Karpas-422 (cell line): ENCODE data around the gene AGMO. TPM values are rescaled to one million over a fixed set of nuclear protein-coding genes. Genes with fewer than 3 reads are reported as not detected.
"Not testable (repeated sequence)": the region's sequence is repeated elsewhere in the genome, so short reads cannot be mapped to it uniquely, and the experiment has no call there.

Experiments
- DNase-seq: peaks from one replicate; pipeline ENCODE4 v3.0.0-alpha.2; 2015
- H2AFZ ChIP-seq: fragments of 200-600 bp; sonication (generic); 2 replicates; pipeline ENCODE4 v1.6.1; 2014; ENCODE audit warnings: antibody characterized with exemption, low read length, mixed read lengths
- H3K27ac ChIP-seq: fragments of 200-600 bp; sonication (generic); 2 replicates; pipeline ENCODE4 v1.5.1; 2014; ENCODE audit warnings: mild to moderate bottlenecking, low read length, moderate library complexity
- H3K27me3 ChIP-seq: fragments of 200-600 bp; sonication (generic); 2 replicates; pipeline ENCODE4 v1.6.1; 2014; ENCODE audit warnings: low read length, mixed read lengths
- H3K36me3 ChIP-seq: fragments of 200-600 bp; sonication (generic); 2 replicates; pipeline ENCODE4 v1.6.1; 2014; ENCODE audit warnings: low read length, mixed read lengths; ENCODE audit not compliant: insufficient read depth
- H3K4me1 ChIP-seq: fragments of 200-600 bp; sonication (generic); 2 replicates; pipeline ENCODE4 v1.6.1; 2014; ENCODE audit warnings: mild to moderate bottlenecking, low read length, mixed read lengths
- H3K4me2 ChIP-seq: fragments of 200-600 bp; sonication (generic); 2 replicates; pipeline ENCODE4 v1.6.1; 2014; ENCODE audit warnings: low read length, low read depth, mild to moderate bottlenecking; ENCODE audit not compliant: poor library complexity, severe bottlenecking
- H3K4me3 ChIP-seq: fragments of 200-600 bp; sonication (generic); 2 replicates; pipeline ENCODE4 v1.5.1; 2014; ENCODE audit warnings: mild to moderate bottlenecking, antibody characterized with exemption, low read length, mixed read lengths
- H3K79me2 ChIP-seq: fragments of 200-600 bp; sonication (generic); 2 replicates; pipeline ENCODE4 v1.6.1; 2014; ENCODE audit warnings: mild to moderate bottlenecking, low read length, mixed read lengths
- H3K9ac ChIP-seq: fragments of 200-600 bp; sonication (generic); 2 replicates; pipeline ENCODE4 v1.6.0; 2014; ENCODE audit warnings: low read length
- H3K9me2 ChIP-seq: fragments of 200-600 bp; sonication (generic), shearing (Covaris generic); replicated peaks from 2 replicates; pipeline ENCODE4 v1.6.0; 2014; ENCODE audit warnings: mild to moderate bottlenecking, low read length, moderate library complexity; ENCODE audit not compliant: insufficient read depth
- H3K9me3 ChIP-seq: fragments of 300-700, 200-600 bp; sonication (generic); 2 replicates; pipeline ENCODE4 v1.6.1; 2014; ENCODE audit warnings: low read length, mixed read lengths
- H4K20me1 ChIP-seq: fragments of 200-600 bp; sonication (generic); 2 replicates; pipeline ENCODE4 v1.6.1; 2014; ENCODE audit warnings: mild to moderate bottlenecking, antibody characterized with exemption, low read length, low read depth; ENCODE audit not compliant: insufficient read depth
- total RNA-seq: library from RNA; depleted of rRNA; stranded (reverse); fragments of >200 nt; shearing (Covaris generic); gene quantifications from 2 replicates; pipeline ENCODE4 v1.2.3, GENCODE V29; 2014; ENCODE audit warnings: low replicate concordance

AGMO gene
- total RNA-seq, 1 experiment from 2014 or later, result not detected

DNA sequence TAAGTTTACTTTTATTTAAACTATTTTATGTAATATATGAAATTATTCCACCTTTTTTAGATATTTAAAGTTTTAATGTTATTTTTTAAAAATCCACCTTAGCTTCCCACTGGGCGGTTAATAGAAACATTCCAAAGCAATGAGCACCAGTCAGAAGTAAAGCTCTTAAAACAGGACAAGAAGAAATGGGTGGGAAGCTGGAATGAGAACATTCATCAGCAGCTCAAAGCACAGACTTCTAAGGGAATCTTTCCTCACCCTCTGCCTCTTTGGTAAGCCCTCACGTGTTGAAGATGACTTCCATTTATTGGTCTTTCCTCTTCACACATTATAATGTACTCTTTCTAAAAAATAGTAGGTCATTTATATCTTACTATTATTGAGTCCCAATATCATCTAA is 3.1 kb downstream of the AGMO start:
- H3K4me2 ChIP-seq, result no peak overlapping the region
- H3K27ac ChIP-seq, result no peak overlapping the region
- H3K4me3 ChIP-seq, result no peak overlapping the region
- no peaks in the 10 kb centered on the region for H3K36me3 ChIP-seq
- no peak for DNase-seq
- H4K20me1 ChIP-seq, result no peaks in the 10 kb centered on the region
- 0 out of 2 replicates have a peak, but pooled peaks cover 2% of the 10 kb centered on the region for H3K9me2 ChIP-seq
- no peak overlapping the region for H3K9ac ChIP-seq
- H3K9me3 ChIP-seq, result no peaks in the 10 kb centered on the region; the same call in 1 of the 2 replicates
- no peaks in the 10 kb centered on the region for H3K79me2 ChIP-seq
- H3K27me3 ChIP-seq, result no peaks in the 10 kb centered on the region
- no peaks in the 10 kb centered on the region for H3K4me1 ChIP-seq
- no peak overlapping the region for H2AFZ ChIP-seq

DNA sequence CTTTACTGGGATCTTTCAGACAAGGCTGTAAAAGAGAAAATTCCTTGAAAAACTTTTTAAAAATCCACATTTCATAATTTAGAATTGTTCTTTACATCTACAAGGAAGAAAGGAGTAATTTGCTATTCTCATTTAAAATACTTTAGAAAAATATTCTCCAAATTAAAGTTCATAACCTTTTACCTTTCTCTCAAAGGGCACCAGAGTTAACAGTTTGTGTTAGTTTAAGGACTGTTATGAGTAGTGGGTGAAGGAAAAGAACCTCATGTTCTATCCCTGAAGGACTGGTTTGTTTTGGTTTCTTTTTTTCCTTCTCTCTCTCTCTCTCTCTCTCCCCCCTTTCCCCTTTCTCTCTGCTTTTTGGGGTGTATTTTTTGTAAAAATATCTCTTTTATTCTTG is 4.1 kb downstream of the AGMO start:
- Histone ChIP-seq H3K27me3 (no peaks in the 10 kb centered on the region), H3K9me3 (no peaks in the 10 kb centered on the region; the same call in 1 of the 2 replicates), H3K4me2 (no peak overlapping the region), H3K4me1 (no peaks in the 10 kb centered on the region), H3K4me3 (no peak overlapping the region), H3K9ac (no peak overlapping the region), H3K36me3 (no peaks in the 10 kb centered on the region), H2AFZ (no peak overlapping the region), H4K20me1 (no peaks in the 10 kb centered on the region), H3K79me2 (no peaks in the 10 kb centered on the region), H3K27ac (no peak overlapping the region), H3K9me2 (0 out of 2 replicates have a peak, but pooled peaks cover 2% of the 10 kb centered on the region)
- no peak for DNase-seq

GRCh38 chr7:15557186-15557585 is 4.6 kb downstream of the AGMO start:
- Histone ChIP-seq H3K4me2 (no peak overlapping the region), H3K27me3 (no peaks in the 10 kb centered on the region), H2AFZ (no peak overlapping the region), H3K36me3 (no peaks in the 10 kb centered on the region), H3K4me1 (no peaks in the 10 kb centered on the region), H3K9me3 (no peaks in the 10 kb centered on the region; the same call in 1 of the 2 replicates), H4K20me1 (no peaks in the 10 kb centered on the region), H3K27ac (no peak overlapping the region), H3K4me3 (no peak overlapping the region), H3K79me2 (no peaks in the 10 kb centered on the region), H3K9ac (no peak overlapping the region), H3K9me2 (0 out of 2 replicates have a peak, but pooled peaks cover 2% of the 10 kb centered on the region)
- no peak for DNase-seq

DNA sequence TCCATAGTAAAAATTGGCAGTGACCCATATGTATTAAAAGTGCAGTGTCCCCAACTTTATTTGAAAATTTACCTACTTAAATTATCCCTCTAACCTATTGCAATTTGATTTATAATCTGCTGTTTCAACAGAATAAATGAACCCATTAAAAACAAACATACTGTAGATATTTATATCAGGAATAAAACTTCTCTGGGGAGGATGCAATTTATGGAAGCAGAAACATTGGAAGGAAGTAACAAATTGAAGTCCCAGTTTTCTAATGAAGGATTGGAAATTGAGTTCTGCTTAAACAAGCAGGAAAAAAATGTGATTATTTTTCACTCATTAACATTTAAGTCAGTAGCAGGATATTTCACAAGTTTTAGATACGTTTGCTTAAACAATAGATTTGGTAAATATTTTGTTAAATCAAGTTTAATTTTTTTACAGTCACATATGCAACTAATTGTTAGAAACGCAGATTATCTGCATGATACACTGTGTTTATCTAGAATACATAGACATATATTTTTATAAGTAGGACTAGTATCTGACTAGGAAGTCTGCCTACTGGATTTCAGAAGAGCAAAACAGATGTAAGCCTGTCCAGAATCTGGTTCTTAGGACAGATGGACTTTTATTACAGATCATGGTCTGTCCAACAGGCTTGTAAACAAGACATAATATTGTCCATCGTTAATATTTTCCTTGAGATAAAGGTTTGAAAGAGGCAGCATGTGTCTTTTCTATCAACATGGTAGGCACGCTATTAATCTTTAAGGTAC is 5.3 kb downstream of the AGMO start:
- DNase-seq, result no peak
- no peak overlapping the region for H3K4me2 ChIP-seq
- no peaks in the 10 kb centered on the region for H3K4me1 ChIP-seq
- no peaks in the 10 kb centered on the region for H3K36me3 ChIP-seq
- no peaks in the 10 kb centered on the region for H3K79me2 ChIP-seq
- H4K20me1 ChIP-seq, result no peaks in the 10 kb centered on the region
- H3K27me3 ChIP-seq, result no peaks in the 10 kb centered on the region
- H3K4me3 ChIP-seq, result no peak overlapping the region
- H2AFZ ChIP-seq, result no peak overlapping the region
- H3K9me3 ChIP-seq, result no peaks in the 10 kb centered on the region; the same call in 1 of the 2 replicates
- H3K9me2 ChIP-seq, result 0 out of 2 replicates have a peak, but pooled peaks cover 2% of the 10 kb centered on the region
- H3K9ac ChIP-seq, result no peak overlapping the region
- H3K27ac ChIP-seq, result no peak overlapping the region

GRCh38 chr7:15555381-15555859 is 6.4 kb downstream of the AGMO start:
- Histone ChIP-seq H3K4me2 (no peak overlapping the region), H3K4me1 (no peaks in the 10 kb centered on the region), H3K4me3 (no peak overlapping the region), H2AFZ (no peak overlapping the region), H3K27me3 (no peaks in the 10 kb centered on the region), H3K36me3 (no peaks in the 10 kb centered on the region), H4K20me1 (no peaks in the 10 kb centered on the region), H3K9ac (no peak overlapping the region), H3K9me2 (0 out of 2 replicates have a peak, but pooled peaks cover 2% of the 10 kb centered on the region), H3K9me3 (no peaks in the 10 kb centered on the region; the same call in 1 of the 2 replicates), H3K79me2 (no peaks in the 10 kb centered on the region), H3K27ac (no peak overlapping the region)
- DNase-seq, result no peak

- H3K9me2 ChIP-seq, result no peaks in the 10 kb centered on the region
- no peaks in the 10 kb centered on the region; the same call in 1 of the 2 replicates for H3K9me3 ChIP-seq
- no peak overlapping the region for H3K4me3 ChIP-seq
- no peak for DNase-seq
- no peak overlapping the region for H3K9ac ChIP-seq
- no peaks in the 10 kb centered on the region for H3K36me3 ChIP-seq
- no peaks in the 10 kb centered on the region for H3K27me3 ChIP-seq
- H3K4me1 ChIP-seq, result no peaks in the 10 kb centered on the region
- no peak overlapping the region for H2AFZ ChIP-seq
- no peak overlapping the region for H3K27ac ChIP-seq
- no peak overlapping the region for H3K4me2 ChIP-seq
- no peaks in the 10 kb centered on the region for H4K20me1 ChIP-seq
- no peaks in the 10 kb centered on the region for H3K79me2 ChIP-seq
Measured at GRCh38 chr7:15554744-15555143, 7.1 kb downstream of the AGMO start.

GRCh38 chr7:15554081-15554480 is 7.7 kb downstream of the AGMO start:
- Histone ChIP-seq H3K36me3 (no peaks in the 10 kb centered on the region), H3K4me2 (no peak overlapping the region), H3K79me2 (no peaks in the 10 kb centered on the region), H2AFZ (no peak overlapping the region), H3K9ac (no peak overlapping the region), H3K4me3 (no peak overlapping the region), H3K9me2 (no peaks in the 10 kb centered on the region), H3K9me3 (no peaks in the 10 kb centered on the region; the same call in 1 of the 2 replicates), H4K20me1 (no peaks in the 10 kb centered on the region), H3K4me1 (no peaks in the 10 kb centered on the region), H3K27ac (no peak overlapping the region), H3K27me3 (no peaks in the 10 kb centered on the region)
- no peak for DNase-seq

DNA sequence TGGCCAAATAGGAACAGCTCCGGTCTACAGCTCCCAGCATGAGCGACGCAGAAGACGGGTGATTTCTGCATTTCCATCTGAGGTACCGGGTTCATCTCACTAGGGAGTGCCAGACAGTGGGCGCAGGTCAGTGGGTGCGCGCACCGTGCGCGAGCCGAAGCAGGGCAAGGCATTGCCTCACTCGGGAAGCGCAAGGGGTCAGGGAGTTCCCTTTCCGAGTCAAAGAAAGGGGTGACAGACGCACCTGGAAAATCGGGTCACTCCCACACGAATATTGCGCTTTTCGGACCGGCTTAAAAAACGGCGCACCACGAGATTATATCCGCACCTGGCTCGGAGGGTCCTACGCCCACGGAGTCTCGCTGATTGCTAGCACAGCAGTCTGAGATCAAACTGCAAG is 14.5 kb downstream of the AGMO start:
- not testable (repeated sequence) for H3K9ac ChIP-seq, H3K4me3 ChIP-seq, H2AFZ ChIP-seq, DNase-seq, H3K4me2 ChIP-seq, H3K36me3 ChIP-seq, H3K27ac ChIP-seq, H3K4me1 ChIP-seq, H3K27me3 ChIP-seq, H4K20me1 ChIP-seq, H3K79me2 ChIP-seq, H3K9me2 ChIP-seq
- H3K9me3 ChIP-seq, result peaks cover 11% of the 10 kb centered on the region; the same call in 1 of the 2 replicates
